Measurements from ENCODE around the gene ATG2A. TPM values are rescaled to one million over a fixed set of nuclear protein-coding genes. Genes with fewer than 3 reads are reported as not detected.

The ATG2A gene
- total and polyA plus RNA-seq, 9 of the 15 experiments (the other 6 are each of a cell fraction or from before 2014, with no cell fraction given), result 0.25 to 45.9 (median 5.2) TPM

DNA sequence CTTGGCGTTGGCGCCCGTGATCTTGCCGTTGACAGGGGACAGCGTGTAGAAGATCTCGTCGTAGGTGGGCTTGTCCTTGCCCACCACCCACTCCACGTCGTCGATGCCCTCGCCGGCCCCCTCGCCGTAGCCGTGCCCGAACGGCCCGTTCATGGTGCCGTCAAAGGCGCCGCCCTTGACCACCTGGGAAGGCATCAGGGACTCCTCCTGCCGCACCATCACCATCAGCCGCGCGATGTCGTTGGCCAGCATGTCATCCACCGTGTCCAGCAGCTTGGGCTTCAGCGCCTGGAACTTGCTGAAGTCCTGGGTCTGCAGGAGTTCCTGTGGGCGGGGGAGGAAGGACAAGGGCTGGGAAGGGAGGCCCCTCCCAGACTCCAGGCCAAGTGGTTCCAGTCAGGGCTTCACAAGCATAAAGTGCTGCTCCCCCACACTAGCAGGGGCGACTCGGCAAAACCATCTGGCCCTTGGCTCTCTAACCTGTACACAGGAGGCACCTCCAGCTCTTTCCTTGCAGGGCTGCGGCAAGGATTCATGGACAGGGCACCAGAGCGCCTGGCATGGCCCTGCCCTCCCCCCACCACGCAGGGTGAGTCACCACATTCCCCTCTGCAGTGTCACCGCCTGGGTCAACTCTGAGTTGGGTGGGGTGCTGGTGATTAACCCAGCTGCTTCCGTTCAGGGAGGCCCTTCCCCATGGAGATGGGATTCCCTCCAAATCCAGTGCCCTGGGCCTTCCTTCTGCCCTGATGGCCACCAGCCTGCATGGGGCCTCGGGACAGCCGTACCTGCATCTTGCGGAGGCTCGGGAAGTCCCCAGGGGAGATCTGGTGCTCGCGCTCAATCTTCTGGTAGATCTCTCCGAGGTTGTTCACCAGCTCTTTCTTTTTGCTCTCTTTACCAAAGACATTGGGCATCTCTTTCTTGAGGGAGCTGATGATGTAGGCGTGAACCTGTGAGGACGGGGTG is 62.2 kb downstream of the ATG2A start (continued):
- TF ChIP-seq, protein P1, sequence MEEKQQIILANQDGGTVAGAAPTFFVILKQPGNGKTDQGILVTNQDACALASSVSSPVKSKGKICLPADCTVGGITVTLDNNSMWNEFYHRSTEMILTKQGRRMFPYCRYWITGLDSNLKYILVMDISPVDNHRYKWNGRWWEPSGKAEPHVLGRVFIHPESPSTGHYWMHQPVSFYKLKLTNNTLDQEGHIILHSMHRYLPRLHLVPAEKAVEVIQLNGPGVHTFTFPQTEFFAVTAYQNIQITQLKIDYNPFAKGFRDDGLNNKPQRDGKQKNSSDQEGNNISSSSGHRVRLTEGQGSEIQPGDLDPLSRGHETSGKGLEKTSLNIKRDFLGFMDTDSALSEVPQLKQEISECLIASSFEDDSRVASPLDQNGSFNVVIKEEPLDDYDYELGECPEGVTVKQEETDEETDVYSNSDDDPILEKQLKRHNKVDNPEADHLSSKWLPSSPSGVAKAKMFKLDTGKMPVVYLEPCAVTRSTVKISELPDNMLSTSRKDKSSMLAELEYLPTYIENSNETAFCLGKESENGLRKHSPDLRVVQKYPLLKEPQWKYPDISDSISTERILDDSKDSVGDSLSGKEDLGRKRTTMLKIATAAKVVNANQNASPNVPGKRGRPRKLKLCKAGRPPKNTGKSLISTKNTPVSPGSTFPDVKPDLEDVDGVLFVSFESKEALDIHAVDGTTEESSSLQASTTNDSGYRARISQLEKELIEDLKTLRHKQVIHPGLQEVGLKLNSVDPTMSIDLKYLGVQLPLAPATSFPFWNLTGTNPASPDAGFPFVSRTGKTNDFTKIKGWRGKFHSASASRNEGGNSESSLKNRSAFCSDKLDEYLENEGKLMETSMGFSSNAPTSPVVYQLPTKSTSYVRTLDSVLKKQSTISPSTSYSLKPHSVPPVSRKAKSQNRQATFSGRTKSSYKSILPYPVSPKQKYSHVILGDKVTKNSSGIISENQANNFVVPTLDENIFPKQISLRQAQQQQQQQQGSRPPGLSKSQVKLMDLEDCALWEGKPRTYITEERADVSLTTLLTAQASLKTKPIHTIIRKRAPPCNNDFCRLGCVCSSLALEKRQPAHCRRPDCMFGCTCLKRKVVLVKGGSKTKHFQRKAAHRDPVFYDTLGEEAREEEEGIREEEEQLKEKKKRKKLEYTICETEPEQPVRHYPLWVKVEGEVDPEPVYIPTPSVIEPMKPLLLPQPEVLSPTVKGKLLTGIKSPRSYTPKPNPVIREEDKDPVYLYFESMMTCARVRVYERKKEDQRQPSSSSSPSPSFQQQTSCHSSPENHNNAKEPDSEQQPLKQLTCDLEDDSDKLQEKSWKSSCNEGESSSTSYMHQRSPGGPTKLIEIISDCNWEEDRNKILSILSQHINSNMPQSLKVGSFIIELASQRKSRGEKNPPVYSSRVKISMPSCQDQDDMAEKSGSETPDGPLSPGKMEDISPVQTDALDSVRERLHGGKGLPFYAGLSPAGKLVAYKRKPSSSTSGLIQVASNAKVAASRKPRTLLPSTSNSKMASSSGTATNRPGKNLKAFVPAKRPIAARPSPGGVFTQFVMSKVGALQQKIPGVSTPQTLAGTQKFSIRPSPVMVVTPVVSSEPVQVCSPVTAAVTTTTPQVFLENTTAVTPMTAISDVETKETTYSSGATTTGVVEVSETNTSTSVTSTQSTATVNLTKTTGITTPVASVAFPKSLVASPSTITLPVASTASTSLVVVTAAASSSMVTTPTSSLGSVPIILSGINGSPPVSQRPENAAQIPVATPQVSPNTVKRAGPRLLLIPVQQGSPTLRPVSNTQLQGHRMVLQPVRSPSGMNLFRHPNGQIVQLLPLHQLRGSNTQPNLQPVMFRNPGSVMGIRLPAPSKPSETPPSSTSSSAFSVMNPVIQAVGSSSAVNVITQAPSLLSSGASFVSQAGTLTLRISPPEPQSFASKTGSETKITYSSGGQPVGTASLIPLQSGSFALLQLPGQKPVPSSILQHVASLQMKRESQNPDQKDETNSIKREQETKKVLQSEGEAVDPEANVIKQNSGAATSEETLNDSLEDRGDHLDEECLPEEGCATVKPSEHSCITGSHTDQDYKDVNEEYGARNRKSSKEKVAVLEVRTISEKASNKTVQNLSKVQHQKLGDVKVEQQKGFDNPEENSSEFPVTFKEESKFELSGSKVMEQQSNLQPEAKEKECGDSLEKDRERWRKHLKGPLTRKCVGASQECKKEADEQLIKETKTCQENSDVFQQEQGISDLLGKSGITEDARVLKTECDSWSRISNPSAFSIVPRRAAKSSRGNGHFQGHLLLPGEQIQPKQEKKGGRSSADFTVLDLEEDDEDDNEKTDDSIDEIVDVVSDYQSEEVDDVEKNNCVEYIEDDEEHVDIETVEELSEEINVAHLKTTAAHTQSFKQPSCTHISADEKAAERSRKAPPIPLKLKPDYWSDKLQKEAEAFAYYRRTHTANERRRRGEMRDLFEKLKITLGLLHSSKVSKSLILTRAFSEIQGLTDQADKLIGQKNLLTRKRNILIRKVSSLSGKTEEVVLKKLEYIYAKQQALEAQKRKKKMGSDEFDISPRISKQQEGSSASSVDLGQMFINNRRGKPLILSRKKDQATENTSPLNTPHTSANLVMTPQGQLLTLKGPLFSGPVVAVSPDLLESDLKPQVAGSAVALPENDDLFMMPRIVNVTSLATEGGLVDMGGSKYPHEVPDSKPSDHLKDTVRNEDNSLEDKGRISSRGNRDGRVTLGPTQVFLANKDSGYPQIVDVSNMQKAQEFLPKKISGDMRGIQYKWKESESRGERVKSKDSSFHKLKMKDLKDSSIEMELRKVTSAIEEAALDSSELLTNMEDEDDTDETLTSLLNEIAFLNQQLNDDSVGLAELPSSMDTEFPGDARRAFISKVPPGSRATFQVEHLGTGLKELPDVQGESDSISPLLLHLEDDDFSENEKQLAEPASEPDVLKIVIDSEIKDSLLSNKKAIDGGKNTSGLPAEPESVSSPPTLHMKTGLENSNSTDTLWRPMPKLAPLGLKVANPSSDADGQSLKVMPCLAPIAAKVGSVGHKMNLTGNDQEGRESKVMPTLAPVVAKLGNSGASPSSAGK (IDR thresholded peaks at IDR 0.05), result no peak
- TF ChIP-seq ZFP30 (CRISPR knock-in tag; IDR thresholded peaks at IDR 0.05; ENCODE audit: borderline replicate concordance), result no peak
- no peak for TF ChIP-seq KHSRP (IDR thresholded peaks at IDR 0.05)
- TF ChIP-seq RBM15 (IDR thresholded peaks at IDR 0.05; ENCODE audit: insufficient read depth, low read length), result no peak
- no peak for TF ChIP-seq STAT5B (CRISPR knock-in tag; IDR thresholded peaks at IDR 0.05)
- TF ChIP-seq, protein P2, sequence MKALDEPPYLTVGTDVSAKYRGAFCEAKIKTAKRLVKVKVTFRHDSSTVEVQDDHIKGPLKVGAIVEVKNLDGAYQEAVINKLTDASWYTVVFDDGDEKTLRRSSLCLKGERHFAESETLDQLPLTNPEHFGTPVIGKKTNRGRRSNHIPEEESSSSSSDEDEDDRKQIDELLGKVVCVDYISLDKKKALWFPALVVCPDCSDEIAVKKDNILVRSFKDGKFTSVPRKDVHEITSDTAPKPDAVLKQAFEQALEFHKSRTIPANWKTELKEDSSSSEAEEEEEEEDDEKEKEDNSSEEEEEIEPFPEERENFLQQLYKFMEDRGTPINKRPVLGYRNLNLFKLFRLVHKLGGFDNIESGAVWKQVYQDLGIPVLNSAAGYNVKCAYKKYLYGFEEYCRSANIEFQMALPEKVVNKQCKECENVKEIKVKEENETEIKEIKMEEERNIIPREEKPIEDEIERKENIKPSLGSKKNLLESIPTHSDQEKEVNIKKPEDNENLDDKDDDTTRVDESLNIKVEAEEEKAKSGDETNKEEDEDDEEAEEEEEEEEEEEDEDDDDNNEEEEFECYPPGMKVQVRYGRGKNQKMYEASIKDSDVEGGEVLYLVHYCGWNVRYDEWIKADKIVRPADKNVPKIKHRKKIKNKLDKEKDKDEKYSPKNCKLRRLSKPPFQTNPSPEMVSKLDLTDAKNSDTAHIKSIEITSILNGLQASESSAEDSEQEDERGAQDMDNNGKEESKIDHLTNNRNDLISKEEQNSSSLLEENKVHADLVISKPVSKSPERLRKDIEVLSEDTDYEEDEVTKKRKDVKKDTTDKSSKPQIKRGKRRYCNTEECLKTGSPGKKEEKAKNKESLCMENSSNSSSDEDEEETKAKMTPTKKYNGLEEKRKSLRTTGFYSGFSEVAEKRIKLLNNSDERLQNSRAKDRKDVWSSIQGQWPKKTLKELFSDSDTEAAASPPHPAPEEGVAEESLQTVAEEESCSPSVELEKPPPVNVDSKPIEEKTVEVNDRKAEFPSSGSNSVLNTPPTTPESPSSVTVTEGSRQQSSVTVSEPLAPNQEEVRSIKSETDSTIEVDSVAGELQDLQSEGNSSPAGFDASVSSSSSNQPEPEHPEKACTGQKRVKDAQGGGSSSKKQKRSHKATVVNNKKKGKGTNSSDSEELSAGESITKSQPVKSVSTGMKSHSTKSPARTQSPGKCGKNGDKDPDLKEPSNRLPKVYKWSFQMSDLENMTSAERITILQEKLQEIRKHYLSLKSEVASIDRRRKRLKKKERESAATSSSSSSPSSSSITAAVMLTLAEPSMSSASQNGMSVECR (CRISPR knock-in tag; IDR thresholded peaks at IDR 0.05), result 0 out of 2 replicates have a peak, but pooled peaks have one; percentile 53
- TF ChIP-seq LCOR (CRISPR knock-in tag; IDR thresholded peaks at IDR 0.05), result peak; percentile 36; the same call in 1 of the 2 replicates
- TF ChIP-seq GABPB1 (CRISPR knock-in tag; IDR thresholded peaks at IDR 0.05), result peak; percentile 63; the same call in 1 of the 2 replicates
- no peak for TF ChIP-seq TBP (optimal IDR thresholded peaks at IDR 0.05; ENCODE audit: low read depth, low read length)
- peak; percentile 51 for TF ChIP-seq PCBP1 (IDR thresholded peaks at IDR 0.05; ENCODE audit: low read depth, low read length, poor library complexity, severe bottlenecking)

Data from K562 (cell line).